SW480 (cell line): ENCODE data around the gene DCP1B.

Experiments
- DNase-seq: peaks from one replicate; pipeline ENCODE4 v3.0.0-alpha.2; 2016; ENCODE audit warnings: low spot score

The DCP1B gene

DNA sequence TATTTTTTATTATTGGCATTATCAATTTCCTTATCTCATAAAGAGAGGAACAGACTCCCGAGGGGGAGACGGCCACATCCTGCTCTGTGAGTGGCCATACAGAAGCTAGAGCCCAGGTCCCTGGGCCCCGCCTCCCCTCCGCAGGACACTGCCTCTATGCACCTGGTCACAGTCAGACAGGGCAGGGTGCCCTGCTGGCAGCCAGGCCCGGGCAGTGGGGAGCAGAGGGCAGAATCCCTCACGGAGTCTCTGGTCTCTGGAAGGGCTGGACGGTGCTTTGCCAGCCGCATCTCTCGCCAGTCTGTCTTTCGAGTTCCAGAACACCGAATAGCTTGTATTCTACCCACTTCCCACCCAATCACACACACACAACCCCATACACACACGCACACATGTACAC lies 69.4 kb downstream of the DCP1B start:
- no peak for DNase-seq

DNA sequence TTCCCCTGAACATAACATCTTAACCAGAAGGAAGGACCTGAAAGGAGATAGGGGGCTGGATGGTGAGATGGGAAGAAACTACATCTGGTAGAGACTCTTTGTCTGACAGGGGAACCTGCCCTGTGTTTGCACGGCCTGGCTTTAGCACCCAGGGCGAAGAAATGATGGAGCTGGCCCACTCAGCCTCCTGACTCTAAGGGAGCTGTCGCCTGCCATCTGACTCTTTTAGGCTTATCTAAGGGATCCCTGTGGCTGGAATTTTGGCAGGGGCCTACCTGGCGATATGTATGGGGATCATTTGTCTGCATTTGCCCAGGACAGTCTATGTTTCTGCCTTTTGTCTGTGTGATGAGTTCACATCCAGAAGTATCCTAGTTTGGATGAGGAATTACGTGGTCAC lies 70.2 kb downstream of the DCP1B start:
- DNase-seq, result no peak

DNA sequence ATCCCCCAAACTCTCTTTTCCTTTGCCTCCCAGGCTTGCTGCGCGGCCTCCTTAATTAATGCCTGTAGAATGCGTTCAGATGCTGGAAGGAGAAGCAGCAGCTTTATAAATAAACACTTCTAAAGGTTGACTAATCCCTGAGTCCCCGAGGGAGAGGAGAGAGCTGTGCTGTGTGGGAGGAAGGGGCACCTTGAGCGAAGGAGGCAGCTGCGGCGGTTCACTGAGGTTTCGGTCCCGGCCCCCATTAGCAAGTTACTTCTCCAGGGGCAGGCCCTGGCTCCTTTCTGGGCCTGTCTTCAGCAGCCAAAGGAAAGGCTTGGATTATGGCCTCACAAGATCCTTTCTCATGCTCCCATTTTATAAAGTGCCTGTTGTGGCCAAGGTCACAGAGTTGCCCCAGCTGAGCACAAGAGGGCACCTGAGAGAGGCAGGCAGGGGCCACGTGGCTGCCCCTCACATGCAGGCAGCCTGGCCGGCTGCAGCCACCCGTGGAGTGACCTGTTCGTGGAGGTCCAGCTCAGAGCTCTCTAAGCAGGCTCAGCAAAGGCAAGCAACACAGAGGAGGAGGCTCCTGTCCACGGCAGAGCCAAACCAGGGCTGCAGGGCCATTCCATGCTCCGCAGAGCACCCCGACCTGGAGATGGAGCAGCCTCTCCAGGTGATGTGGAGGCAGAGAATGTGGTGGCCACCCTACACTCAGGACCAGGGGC lies 70.8 kb downstream of the DCP1B start:
- DNase-seq, result no peak

DNA sequence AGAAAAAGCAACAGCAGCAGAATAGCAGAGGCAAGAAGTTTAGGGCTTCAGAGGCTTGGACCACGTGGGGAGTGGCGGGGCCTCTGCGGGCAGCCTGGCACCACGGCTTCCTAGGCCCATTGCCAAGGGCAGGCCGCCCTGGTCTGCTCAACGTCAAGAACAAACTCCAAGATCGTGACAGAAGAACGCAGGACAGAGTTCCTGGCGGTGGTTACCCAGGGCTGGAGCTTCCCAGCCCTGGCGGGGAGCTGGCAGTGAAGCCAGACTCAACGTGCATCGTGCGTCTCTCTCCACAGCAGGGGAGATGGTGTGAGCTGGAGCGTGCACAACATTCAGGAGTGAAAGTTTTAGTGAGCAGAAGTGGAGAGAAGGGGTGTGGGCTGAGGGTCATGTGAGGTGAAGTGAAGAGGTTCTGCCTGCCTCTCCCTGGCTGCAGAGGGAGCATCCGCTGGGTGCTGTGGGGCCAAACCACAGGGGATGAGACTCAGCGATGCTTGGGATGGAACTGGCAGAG lies 71.9 kb downstream of the DCP1B start:
- no peak for DNase-seq

DNA sequence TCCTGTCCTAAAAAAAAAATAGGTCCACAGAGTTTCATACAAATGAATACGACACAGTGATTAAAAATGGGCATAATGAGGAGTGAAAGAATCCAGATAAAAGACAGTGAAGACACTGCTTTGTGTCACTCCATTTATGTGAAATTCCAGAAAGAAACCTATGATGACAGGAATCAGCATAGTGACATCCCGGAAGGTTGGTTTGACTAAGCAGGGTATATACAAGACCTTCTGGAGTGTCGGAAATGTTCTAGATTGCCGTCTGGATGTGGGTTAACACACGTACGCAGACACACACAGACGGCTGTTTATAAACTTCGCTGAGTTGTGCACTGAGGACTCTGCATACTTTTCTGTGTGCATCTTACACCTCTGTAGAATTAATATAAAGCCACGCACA lies 72.6 kb downstream of the DCP1B start:
- DNase-seq, result no peak

DNA sequence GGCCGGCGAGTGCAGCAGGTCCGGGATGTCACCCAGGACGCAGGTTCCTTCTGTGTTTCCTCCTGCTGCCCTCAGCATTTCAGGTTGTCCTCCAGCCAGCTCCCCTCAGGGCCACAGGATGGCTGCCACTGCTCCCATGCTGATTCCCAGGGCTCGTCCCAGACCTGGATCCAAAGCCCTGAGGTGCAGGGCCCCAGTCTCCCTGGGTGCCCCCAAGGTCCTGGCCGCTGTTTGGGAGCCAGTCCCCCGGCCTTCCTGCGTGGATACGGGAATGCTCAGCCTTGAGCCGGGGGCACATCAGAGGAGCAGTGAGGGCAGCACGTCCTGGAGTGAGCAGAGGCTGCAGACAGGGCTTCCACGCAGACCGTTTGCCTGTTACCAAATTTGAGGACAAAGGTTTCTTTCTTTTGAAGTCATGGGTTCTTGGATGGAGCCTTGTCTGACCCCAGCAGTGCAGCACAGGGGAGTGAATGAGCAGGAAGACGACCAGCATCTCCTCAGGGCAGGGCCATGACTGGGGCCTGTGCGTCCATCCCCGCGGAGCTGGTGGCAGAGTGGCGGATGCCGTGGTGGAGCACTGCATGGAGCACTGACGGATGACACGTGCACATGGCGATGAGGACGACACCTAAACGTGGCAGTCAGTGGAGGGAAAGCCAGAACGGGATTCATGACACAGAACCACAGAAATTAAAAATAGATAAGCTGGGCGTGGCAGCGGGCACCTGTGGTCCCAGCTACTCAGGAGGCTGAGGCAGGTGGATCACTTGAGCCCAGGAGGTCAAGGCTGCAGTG lies 73.3 kb downstream of the DCP1B start:
- DNase-seq, result no peak

DNA sequence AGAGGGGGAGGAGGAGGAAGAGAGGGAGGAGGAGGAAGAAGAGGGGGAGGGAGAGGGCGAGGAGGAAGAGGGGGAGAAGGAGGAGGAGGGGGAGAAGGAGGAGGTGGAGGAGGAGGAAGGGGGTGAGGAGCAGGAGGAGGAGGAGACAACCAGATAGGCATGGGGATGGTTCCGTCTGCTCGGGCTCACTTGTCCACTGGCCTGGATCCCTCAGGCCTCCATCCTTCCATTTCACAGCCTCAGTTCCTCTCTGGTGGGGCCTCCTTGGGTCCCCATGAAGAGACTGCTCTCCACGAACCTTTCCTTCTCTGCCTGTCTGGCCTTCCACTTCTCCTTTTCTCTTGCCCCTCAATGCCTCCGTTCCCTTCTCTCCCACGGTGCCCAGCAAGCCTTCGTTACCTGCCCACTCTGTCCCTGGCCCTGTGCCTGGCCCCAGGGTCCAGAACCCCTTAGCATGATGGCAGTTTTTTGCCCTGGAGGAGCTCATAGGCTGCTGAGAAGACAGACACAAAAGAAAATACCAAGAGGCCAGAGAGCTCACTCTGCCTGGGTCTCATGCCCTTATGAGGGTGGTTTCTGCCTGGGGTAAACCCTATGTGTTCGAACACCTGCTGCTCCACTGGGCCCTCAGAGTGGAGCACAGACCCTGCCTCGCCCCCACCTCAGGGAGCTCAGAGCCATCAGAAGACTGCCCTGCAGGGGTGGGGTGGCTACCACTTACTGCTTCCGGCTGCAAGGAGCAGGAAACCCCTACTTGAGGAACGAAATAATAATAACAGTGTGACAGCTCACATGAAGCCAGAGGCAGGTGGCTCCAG lies 74.1 kb downstream of the DCP1B start:
- DNase-seq, result no peak

DNA sequence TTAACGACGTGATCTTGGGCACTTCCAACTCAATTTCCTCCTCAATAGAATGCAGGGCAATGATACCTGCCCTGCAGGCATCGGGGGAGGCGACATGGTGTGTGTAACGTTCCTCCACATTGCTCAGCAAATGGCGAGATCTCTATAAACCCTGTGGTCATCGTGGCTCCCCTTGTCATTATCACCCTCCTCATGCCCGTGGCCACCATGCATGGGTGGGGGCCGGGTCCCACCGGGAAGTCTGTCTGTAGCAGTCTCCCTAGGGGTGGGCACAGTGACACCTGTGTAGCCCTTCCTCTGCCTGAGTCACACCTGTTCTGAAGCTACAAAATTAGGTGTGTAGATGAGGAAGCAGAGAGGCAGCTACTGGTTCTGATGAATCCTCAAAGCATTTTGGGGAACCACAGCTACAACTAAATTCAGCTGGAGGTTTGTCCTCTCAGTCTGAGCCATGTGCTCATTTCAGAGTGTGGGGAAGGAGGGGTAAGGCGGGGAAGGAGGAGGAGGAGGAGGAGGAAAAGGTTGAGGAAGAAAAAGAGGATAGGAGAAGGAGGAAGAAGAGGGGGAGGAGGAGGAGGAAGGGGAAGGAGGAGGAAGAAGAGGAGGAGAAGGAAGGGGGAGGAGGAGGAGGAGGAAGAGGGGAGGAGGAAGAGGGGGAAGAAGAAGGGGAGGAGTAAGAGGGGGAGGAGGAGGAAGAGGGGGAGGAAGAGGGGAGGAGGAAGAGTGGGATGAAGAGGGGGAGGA lies 74.8 kb downstream of the DCP1B start:
- no peak for DNase-seq

DNA sequence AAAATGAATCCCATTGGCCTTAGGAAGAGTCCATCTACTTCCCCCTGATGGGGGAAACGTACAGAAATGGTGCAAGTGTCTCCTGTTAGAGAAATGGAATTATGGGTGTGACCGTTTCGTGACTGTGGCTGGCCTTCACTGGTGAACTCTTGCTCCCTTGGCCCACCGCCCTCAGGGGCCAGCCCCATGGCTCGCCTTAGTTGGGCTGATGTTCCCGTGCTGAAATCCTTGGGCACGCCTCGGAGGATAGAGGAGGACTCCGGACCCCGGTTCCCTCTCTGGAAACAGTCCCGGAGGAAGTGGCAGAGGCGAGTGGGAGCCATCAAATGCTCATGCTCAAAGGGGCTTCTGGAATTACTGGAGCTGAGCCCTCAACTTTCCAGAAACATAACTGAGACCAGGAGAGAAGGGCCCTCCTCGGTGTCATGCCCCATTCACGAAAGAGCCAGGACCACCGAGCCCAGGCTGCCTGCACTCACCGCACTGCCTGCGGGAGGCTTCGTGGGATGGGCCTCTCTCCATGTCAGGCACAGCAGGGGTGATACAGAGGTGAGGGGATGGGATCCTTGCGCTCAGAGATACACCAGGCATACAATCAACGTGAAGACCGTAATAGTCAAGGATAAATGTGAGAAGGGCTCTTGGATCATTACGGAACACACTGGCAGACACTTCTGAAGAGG lies 75.7 kb downstream of the DCP1B start:
- no peak for DNase-seq

DNA sequence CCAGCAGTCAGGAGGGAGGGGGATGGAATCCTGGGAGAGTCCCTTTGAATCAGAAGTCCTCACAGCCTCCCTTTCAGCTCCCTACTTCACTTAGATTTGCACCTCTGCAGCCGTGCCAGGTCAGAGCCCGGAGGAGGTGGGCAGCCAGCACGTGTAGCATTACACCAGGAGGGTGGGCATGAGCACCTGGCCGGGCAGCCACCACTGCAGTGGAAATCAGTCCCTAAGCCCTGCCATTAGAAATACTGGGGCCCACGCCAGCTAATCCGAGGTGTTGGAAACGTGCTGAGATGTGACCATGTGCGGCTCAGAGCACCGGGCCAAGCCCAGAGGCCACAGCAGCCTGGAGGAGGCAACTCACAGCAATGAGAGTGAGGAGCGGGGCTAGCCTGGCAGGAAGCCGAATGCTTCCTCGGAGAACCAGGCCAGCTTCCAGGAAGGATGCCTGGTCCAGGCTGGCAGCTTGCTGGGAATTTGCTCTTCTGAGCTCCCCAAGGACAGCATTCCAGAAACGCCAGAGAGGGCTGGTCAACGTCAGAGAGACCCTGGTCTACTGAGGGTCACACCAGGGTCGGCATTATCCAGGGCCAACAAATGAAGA lies 76.4 kb downstream of the DCP1B start:
- DNase-seq, result no peak

DNA sequence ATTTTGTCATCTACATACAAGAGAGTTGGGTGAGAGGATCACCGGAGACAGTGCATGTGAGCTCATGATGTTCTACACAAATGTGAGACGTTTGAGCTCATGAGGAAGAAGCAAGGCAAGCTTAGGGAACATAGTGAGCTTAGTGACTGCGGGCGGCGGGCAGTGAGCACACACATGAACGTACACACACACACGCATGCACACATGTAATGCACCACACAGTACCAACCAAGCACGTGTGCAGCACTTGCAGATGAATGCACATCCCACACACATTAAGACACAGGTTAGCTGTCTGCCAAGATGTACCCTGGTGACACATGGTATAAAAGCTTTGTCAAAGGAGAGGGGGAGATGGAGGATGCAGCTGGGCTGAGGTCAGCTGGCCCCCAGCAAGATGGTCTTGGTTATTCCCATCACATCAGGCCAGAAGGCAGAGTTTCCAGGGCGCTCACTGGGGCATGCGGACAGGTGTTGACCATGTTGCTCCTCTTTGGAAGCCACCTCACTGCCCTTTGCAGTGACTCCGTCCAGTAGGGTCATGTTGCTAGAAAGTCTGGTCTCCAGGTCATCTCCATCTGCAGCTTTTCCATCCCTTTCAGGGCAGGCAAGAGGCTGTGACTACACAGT lies 77.1 kb downstream of the DCP1B start:
- no peak for DNase-seq

DNA sequence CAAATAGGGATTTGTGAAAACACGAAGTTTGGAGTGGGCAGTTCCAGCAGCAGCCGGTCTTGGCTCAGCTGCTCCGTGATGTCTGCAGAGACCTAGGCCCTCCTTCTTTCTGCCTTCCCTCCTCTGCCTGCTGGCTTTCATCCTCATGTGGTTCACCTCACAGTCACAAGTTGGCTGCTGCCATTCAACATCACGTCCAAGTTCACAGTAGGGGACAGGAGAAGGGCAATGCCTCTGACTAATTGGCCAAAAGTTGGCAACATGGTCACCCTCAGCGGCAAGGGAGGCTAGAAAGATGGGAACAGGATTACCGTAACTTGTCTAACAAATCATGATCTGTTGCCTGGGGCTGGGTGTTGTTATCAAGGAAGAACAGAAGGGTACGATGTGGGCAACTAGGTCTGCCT lies 78.0 kb downstream of the DCP1B start:
- no peak for DNase-seq

DNA sequence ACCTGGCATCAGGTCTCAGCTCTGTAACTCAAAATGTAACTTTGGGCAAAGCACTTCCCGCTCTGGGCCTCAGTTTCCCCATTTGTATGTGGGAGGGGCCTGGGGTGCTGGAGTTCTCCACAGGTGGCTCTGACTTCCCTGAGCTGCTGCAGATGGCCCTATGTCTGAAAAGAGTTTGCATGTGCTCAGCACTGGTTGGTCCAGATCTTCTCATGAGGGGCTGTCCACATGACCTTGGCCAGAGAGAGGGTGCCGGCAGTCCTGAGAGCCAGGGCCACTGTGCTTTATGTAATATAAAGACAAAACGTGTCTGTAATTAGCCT lies 78.6 kb downstream of the DCP1B start:
- DNase-seq, result no peak

DNA sequence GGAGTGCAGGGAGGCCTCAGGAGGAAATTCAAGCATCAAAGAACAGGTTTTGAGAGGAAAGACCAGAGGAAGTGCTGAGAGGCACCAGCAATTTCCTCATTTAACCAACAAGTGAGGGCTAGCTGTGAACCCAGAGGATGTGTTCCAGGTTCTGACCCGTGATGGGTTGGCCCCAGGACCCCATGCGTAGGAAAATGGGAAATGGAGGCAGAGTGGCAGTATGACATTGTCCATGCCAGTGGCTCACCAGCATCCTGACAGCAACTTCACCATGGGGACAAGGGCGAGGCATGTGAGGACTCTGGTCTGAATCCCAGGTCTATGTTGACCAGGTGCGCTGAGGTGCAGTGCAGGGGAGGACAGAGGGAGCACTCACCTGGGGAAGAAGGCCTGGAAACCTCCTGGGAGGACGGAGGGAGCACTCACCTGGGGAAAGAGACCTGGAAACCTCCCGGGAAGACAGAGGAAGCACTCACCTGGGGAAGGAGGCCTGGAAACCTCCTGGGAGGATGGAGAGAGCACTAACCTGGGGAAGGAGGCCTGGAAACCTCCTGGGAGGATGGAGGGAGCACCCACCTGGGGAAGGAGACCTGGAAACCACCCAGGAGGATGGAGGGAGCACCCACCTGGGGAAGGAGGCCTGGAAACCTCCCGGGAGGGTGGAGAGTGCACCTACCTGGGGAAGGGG lies 79.1 kb downstream of the DCP1B start:
- no peak for DNase-seq

DNA sequence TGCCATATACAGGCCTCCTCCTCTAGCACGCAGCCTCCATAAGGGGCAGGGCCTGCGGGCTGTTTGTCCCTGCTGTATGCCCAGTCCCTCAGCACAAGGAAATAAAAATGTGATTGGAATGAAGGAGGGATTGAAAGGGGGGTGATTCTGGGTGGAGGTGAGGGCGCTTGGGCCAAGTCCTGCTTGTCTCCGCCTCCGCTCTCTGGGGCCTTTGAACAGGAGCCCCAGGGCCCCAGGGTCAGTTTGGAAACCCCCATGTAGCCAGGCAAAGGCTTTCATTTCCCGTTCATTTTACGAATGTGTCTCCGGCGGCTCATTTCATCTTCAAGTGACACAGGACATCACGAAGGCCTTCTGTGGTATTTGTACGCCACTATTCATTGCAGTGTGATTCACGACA lies 81.3 kb downstream of the DCP1B start:
- DNase-seq, result no peak

DNA sequence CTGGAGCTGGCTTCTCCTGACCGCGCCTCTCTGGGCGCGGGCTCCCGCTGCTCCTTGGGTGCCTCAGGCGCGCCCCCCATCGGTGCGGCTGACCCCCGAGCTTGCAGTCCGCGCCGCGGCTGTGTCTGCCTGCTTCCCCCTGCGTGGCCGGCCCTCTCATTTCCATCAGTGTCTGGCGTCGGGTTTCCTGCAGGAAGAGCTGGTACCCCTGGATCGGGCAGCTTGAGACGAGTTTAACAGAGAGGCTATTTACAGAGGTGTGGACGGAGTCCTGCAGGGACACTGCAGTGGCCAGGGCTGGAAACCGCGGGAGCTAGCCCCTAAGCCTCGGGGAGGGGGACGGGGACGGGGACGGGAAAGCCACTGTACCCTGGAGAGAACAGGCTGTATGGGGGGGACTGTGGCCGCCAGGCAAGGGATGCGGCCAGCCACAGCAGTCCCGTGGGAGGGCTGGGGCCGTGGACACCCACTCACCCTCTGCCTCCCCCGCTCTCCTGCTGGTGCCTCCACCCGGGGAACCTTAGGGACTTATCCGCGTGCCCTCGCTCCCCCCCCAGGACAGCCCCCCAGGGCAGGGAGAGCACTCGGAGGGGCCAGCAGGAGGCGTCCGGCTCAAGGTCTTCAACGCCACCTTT lies 82.1 kb downstream of the DCP1B start:
- no peak for DNase-seq

DNA sequence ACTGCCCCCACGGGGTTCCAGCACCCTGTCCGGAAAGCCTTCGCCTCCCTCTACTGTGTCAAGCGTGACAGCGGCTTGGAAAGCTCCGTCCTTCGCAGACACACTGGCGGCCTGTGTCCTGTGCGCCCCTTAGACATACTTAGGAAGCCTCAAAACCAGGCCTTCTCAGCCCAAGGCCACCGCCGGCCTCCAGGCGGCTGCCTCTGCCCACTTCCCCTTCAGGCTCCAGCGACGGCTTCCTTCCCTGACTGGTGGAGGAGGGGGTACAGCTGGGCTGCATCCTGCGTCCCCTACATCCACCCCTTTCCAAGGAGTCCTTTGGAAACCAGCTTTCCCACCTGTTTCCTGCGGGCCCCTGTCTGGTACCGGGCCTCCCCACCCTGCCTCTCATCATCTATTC lies 83.3 kb downstream of the DCP1B start:
- DNase-seq, result no peak

DNA sequence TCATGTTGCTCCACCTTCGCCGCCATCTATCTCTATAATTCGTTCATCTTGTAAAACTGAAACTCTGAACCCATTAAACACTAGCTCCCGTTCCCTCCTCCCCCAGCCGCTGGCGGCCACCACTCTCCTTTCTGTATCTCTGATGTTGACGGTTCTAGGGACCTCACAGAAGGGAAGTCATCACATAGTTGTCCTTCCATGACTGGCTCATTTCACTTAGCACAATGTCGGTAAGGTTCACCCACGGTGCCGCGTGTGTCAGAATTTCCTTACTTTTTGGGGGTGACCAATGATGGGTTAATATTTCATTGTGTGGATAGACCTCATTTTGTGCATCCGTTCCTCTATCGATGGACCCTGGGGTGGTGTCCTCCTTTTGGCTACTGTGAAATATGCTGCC lies 83.8 kb downstream of the DCP1B start:
- DNase-seq, result no peak

DNA sequence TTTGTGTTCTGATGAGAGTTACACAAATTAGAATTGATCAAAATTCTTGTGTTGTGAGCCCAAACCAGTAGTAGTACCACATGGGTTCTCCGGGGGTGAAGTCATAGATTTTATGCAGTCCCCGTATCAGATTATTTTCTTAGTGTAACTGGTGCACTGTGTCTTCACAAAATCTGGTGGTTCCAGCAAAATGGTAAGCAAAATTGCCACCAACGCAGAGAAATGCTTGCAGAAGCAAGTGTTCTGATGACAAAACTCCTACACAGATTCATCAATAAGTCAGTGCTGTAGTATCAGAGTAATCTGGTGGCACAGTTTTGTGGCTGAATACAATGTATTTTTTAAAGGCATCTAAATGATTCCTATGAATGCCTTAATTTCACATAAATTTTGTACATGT lies 84.5 kb downstream of the DCP1B start:
- DNase-seq, result no peak

DNA sequence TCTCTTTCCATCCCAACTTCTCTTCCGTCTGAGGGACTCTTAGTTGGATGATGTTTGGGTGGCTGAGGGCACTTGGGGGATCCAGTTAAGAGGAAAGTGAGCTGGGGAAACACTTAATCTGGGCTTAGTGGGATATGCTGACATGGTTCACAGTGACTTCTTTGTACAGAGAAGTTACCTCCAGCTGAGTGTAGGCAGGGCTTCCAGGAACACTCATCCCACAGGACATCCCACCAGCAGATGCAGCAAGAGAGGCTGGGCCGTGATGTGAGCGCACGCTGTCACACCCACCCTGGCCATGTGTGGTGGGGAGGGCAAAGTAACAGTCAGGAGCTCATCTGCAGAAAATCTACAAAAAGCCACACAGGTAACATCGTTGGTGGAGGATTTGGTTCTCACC lies 85.0 kb downstream of the DCP1B start:
- no peak for DNase-seq
